ENCODE data around the gene TAF1C.

Gene TAF1C

GRCh38 chr16:84180519-84181140, 6.2 kb downstream of the TAF1C start:
- in situ Hi-C loops (cut with HindIII; ENCODE audit: low pct_ligation_motif_present, low sequenced_read_pairs): no loop called here
- Histone ChIP-seq H3K36me3 (replicated peaks) (peaks cover 43% of the 10 kb centered on the region), H3K4me3 (ENCODE audit: low read depth, low read length) (no peak overlapping the region), H3K27ac (no peak overlapping the region), H3K27me3 (replicated peaks) (no peaks in the 10 kb centered on the region)
- TF ChIP-seq, protein P1, sequence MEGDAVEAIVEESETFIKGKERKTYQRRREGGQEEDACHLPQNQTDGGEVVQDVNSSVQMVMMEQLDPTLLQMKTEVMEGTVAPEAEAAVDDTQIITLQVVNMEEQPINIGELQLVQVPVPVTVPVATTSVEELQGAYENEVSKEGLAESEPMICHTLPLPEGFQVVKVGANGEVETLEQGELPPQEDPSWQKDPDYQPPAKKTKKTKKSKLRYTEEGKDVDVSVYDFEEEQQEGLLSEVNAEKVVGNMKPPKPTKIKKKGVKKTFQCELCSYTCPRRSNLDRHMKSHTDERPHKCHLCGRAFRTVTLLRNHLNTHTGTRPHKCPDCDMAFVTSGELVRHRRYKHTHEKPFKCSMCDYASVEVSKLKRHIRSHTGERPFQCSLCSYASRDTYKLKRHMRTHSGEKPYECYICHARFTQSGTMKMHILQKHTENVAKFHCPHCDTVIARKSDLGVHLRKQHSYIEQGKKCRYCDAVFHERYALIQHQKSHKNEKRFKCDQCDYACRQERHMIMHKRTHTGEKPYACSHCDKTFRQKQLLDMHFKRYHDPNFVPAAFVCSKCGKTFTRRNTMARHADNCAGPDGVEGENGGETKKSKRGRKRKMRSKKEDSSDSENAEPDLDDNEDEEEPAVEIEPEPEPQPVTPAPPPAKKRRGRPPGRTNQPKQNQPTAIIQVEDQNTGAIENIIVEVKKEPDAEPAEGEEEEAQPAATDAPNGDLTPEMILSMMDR (IDR thresholded peaks at IDR 0.05; ENCODE audit: low read depth, low read length, missing control alignments): no peak
- no peak for DNase-seq

DNA sequence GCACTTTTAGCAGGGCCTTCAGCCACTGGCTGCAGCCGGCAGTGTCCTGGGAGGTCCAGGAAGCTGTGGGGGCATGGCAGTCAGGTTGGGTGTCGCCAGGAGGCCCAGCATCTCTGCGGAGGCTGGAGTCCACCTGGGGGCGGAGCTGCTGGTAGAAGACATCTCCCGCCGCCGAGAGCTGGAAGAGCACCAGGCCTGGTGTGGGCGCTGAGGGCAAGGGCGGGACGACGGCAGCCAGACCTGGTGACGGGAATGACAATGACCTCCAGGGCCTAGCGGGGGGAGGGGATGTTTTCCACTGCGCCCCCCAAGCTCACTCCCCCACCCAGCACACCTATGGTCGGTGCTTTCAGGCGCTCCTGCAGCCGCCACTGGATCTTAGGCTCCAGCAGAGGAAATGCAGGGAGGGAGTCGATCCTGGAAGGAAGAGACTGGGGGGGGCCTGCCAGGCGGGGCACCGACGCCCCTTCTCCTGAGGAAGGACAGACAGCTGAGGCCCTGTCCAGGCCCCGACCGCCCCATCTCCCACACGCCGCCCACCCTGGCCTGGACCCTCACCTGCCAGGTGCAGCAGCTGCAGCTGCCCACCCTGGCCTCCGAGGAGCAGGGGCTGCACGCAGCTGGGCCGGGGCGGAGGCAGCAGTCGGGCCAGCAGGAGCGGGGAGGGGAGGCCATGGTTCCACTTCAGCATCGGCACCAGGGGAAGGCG, 7.1 kb downstream of the TAF1C start:
- no peak overlapping the region for H3K27ac ChIP-seq
- peaks cover 40% of the 10 kb centered on the region for H3K36me3 ChIP-seq (replicated peaks)
- H3K27me3 ChIP-seq (replicated peaks): no peaks in the 10 kb centered on the region
- no peak overlapping the region for H3K4me3 ChIP-seq (ENCODE audit: low read depth, low read length)
- TF ChIP-seq, protein P1 (IDR thresholded peaks at IDR 0.05; ENCODE audit: low read depth, low read length, missing control alignments): no peak
- in situ Hi-C loops (cut with HindIII; ENCODE audit: low pct_ligation_motif_present, low sequenced_read_pairs): no loop called here
- DNase-seq: no peak

DNA sequence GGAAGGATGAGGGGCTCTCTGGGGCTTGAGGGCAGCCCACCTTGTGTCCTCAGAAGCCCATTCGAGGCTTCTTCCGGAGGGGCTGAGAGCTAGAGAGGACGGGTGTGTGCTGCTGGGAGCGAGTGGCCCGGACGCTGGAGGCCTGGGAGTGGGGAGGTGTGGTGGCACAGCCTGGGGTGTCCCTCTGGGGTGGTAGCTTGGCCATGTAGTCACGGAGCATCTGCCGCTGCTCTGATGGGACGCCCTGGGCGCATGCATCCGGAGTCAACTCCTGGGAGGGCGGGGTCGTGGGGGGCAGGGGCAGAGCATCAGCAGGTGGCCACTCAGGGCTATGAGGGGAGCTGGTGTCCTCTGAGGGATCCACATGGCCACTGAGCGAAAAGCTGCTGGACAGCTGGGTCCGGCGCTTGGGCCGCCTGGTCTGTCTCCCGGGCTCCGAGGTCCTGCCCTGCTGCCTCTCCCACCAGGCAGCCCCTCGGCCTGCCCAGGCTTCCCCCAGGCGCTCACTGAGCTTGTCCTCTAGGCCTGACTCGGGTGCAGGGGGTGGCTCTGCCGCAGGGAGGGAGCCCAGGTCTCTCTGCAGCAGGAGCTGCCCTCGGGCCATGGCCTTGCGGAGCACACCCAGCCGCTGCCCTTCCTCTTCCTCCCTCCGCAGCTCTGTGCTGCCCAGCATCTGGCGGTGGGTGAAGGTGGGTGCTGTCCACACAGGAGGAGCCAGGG, 7.8 kb downstream of the TAF1C start:
- TF ChIP-seq, protein P1 (IDR thresholded peaks at IDR 0.05; ENCODE audit: low read depth, low read length, missing control alignments): no peak
- H3K27me3 ChIP-seq (replicated peaks): no peaks in the 10 kb centered on the region
- no peak for DNase-seq
- H3K4me3 ChIP-seq (ENCODE audit: low read depth, low read length): no peak overlapping the region
- no peak overlapping the region for H3K27ac ChIP-seq
- peaks cover 36% of the 10 kb centered on the region for H3K36me3 ChIP-seq (replicated peaks)
- in situ Hi-C loops (cut with HindIII; ENCODE audit: low pct_ligation_motif_present, low sequenced_read_pairs): no loop called here

GRCh38 chr16:84178146-84178765, 8.6 kb downstream of the TAF1C start:
- Histone ChIP-seq H3K36me3 (replicated peaks) (peaks cover 31% of the 10 kb centered on the region), H3K27ac (no peak overlapping the region), H3K4me3 (ENCODE audit: low read depth, low read length) (no peak overlapping the region), H3K27me3 (replicated peaks) (no peaks in the 10 kb centered on the region)
- no peak for DNase-seq
- in situ Hi-C loops (cut with HindIII; ENCODE audit: low pct_ligation_motif_present, low sequenced_read_pairs): no loop called here
- TF ChIP-seq, protein P1 (IDR thresholded peaks at IDR 0.05; ENCODE audit: low read depth, low read length, missing control alignments): no peak

DNA sequence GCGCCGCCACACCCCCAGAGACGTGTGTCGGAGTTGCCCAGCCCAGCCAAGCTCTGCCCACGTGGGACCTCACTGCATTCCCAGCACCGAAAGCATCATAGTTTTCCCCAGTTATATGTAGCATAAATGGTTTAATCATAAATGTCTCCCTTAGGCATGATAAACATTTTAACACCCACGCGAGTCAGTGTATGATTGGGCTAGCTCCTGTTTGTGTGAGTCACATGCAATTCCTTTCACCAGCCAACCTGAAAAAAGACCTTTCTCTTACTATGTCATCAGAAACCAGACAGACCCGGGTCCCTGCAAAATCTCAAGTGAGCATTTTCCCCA, 9.2 kb downstream of the TAF1C start:
- H3K27ac ChIP-seq: peak overlapping the region; percentile 42
- in situ Hi-C loops (cut with HindIII; ENCODE audit: low pct_ligation_motif_present, low sequenced_read_pairs): no loop called here
- TF ChIP-seq, protein P1 (IDR thresholded peaks at IDR 0.05; ENCODE audit: low read depth, low read length, missing control alignments): no peak
- H3K27me3 ChIP-seq (replicated peaks): no peaks in the 10 kb centered on the region
- H3K4me3 ChIP-seq (ENCODE audit: low read depth, low read length): no peak overlapping the region
- DNase-seq: peak; percentile 43
- H3K36me3 ChIP-seq (replicated peaks): peaks cover 25% of the 10 kb centered on the region

Data from brain microvascular endothelial cell (primary cell).